Renal pelvis (tissue), 4 donors: Measurements from ENCODE around the gene S100P. TPM values are rescaled to one million over a fixed set of nuclear protein-coding genes. Genes with fewer than 3 reads are reported as not detected.

Experiments used
- DNase-seq: peaks from one replicate; pipeline ENCODE4 v3.0.0-alpha.2; 2013
- polyA plus RNA-seq, 3 donors: library from polyadenylated mRNA; unstranded; fragments of 120-200 nt; gene quantifications; one replicate each; pipeline ENCODE4 v1.2.1, GENCODE V29; 2013; ENCODE audit not compliant: insufficient read length in 3 of 3

Gene S100P
- polyA plus RNA-seq, 3 donors: 9.4 to 17.4 (median 12.7) TPM

DNA sequence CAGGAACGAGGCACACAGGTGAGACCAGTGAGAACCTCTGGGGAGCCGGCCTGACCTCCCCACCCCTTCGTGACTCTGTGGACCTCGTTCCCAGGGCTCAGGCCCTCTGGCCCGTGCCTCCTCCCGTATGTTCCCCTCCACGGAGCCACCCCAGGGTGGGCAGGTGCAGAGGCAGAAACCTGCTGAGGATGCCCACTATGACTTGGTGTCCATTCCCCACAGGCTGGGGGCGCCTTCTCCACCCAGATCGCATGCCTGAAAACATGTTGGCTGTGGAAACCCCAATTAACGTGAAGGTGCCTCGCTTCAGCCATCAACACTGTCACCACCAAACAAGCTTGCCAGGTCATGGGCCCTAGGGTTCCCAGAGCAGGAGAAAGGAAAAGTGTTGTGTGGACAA is 49.3 kb downstream of the S100P start:
- no peak for DNase-seq

Other genes starting within 250 kb of the S100P start
- gene PPP2R2C, start 221.3 kb upstream of the S100P start, polyA plus RNA-seq: under 1 TPM; 0.36 to 0.51 (median 0.41) TPM
- gene MAN2B2, start 118.7 kb upstream of the S100P start, polyA plus RNA-seq: 10 to 100 TPM; 17.1 to 20.5 (median 18.0) TPM
- gene MRFAP1, start 53.2 kb upstream of the S100P start, polyA plus RNA-seq: 100 to 1,000 TPM; 373 to 464 (median 404) TPM
- 100 to 1,000 TPM; 109 to 137 (median 118) TPM for gene MRFAP1L1, start 16.0 kb downstream of the S100P start, polyA plus RNA-seq
- gene BLOC1S4, start 22.3 kb downstream of the S100P start, polyA plus RNA-seq: 10 to 100 TPM; 10.3 to 13.7 (median 13.3) TPM
- 10 to 100 TPM; 37.2 to 44.9 (median 38.1) TPM for gene KIAA0232, start 88.8 kb downstream of the S100P start, polyA plus RNA-seq
- gene TBC1D14, start 215.9 kb downstream of the S100P start, polyA plus RNA-seq: 10 to 100 TPM; 61.3 to 68.0 (median 67.4) TPM